ENCODE measurements around the gene FAM3C. TPM values are rescaled to one million over a fixed set of nuclear protein-coding genes. Genes with fewer than 3 reads are reported as not detected.

The FAM3C gene
- total RNA-seq, 1 experiment from 2014 or later, result 322 TPM

DNA sequence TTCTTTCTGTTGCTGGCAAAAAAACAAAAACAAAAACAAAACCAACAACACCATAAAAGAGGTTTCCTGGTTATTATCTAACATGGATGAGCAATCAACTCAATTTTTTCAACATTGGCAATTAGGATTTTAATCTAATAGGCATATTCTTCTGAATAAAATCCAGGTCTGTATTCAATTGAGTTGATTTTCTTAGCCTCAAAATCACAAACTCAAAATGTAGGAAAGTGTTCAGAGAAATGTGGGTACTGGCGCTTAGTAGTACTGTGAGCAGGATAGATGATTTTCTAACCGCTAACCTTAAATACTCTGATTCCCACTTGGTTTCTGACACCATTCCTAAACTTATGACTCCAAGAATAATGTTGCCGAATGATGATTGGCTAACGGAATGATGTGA lies 61.7 kb downstream of the FAM3C start:
- intact Hi-C loops (cut with micrococcal nuclease), result loop anchor here (5.0 to 10.0 kb wide), 2 partner anchors 207 to 350 kb away; partner anchors contain the start of gene CPED1
- H3K4me3 ChIP-seq (replicated peaks in 1 of 2; ENCODE audit: low read depth in 1 of 2, low read length in 2 of 2), result no peak overlapping the region
- no peaks in the 10 kb centered on the region for H4K20me1 ChIP-seq (ENCODE audit: insufficient read depth)
- H3K4me2 ChIP-seq (ENCODE audit: low read length), result no peak overlapping the region
- no peaks in the 10 kb centered on the region for H3K27me3 ChIP-seq (ENCODE audit: insufficient read depth, low read length)
- H3K9me2 ChIP-seq (ENCODE audit: insufficient read depth), result no peaks in the 10 kb centered on the region
- DNase-seq (ENCODE audit: low read depth, low spot score), result no peak
- peak overlapping the region; percentile 11; the same call in 1 of the 2 replicates for H3K27ac ChIP-seq (ENCODE audit: low read depth, low read length)
- ATAC-seq, result no peak
- no peak overlapping the region for H2AFZ ChIP-seq (ENCODE audit: low read depth, low read length, poor library complexity, severe bottlenecking)
- POLR2A ChIA-PET, result no interaction called here
- RAD21 ChIA-PET (ENCODE audit: low non-redundant PET in 1 of 2, low total read pairs in 2 of 2, uncharacterized antibody in 2 of 2, unreplicated experiment in 2 of 2), result no interaction called here
- H3K36me3 ChIP-seq (ENCODE audit: control insufficient read depth in 1 of 2, insufficient read depth in 2 of 2, low read length in 2 of 2), result peaks cover 38 to 58% of the 10 kb centered on the region in 2 experiments
- peaks cover 100% of the 10 kb centered on the region for H3K79me2 ChIP-seq (ENCODE audit: insufficient read depth, low read length)
- H3K9ac ChIP-seq (ENCODE audit: low read length), result no peak overlapping the region
- BruUV-seq (replicated peaks), result no TSS peak
- peaks cover 20 to 61% of the 10 kb centered on the region in 2 experiments; a peak in 3 of 4 replicates for H3K4me1 ChIP-seq (ENCODE audit: control insufficient read depth in 1 of 2, insufficient read depth in 2 of 2, low read length in 2 of 2)
- TF ChIP-seq EZH2phosphoT487 (IDR thresholded peaks at IDR 0.05; ENCODE audit: borderline replicate concordance), result no peak
- TF ChIP-seq TCF7L2 (IDR thresholded peaks at IDR 0.05; ENCODE audit: borderline replicate concordance, extremely low read depth, insufficient read depth, insufficient read length), result no peak
- TF ChIP-seq, protein P1, sequence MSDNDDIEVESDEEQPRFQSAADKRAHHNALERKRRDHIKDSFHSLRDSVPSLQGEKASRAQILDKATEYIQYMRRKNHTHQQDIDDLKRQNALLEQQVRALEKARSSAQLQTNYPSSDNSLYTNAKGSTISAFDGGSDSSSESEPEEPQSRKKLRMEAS (IDR thresholded peaks at IDR 0.05), result no peak
- no peak for TF ChIP-seq CTCF (IDR thresholded peaks at IDR 0.05 in 2 of 3, conservative IDR thresholded peaks at IDR 0.05 in 1 of 3; ENCODE audit: borderline replicate concordance in 1 of 3, insufficient read depth in 1 of 3, low read depth in 2 of 3, low read length in 2 of 3)
- TF ChIP-seq JUND (IDR thresholded peaks at IDR 0.05), result no peak
- TF ChIP-seq ELF1 (IDR thresholded peaks at IDR 0.05; ENCODE audit: borderline replicate concordance, low read depth), result no peak
- TF ChIP-seq SP1 (IDR thresholded peaks at IDR 0.05; ENCODE audit: low read depth), result no peak
- TF ChIP-seq POLR2AphosphoS5 (IDR thresholded peaks at IDR 0.05; ENCODE audit: low read depth, low read length), result peak; percentile 28; the same call in 1 of the 2 replicates
- CTCF ChIA-PET, result no interaction called here
- no peaks in the 10 kb centered on the region for H3K9me3 ChIP-seq (ENCODE audit: control insufficient read depth in 1 of 2, insufficient read depth in 1 of 2, low read depth in 1 of 2, low read length in 2 of 2)
